GM23248 (cell line): ENCODE results near the gene ADM5.

ENCODE experiments used
- EZH2 ChIP-seq: fragments of 200-600 bp; sonication (generic); IDR thresholded peaks from 2 replicates; pipeline ENCODE4 v1.6.1; 2018; ENCODE audit warnings: antibody characterized with exemption, mild to moderate bottlenecking; ENCODE audit not compliant: insufficient read depth, poor library complexity, severe bottlenecking
- EZH2phosphoT487 ChIP-seq: fragments of 200-600 bp; sonication (generic); IDR thresholded peaks from 2 replicates; pipeline ENCODE4 v1.6.1; 2018; ENCODE audit warnings: antibody characterized with exemption, moderate library complexity, mild to moderate bottlenecking, low read depth; ENCODE audit not compliant: insufficient read depth

GRCh38 chr19:49651029-49651819 lies 38.2 kb upstream of the ADM5 start:
- TF ChIP-seq EZH2 (no peak), EZH2phosphoT487 (no peak)
